Effector memory CD8-positive, alpha-beta T cell (primary cell): ENCODE measurements around the gene NT5DC3.

Experiments used
- ATAC-seq: fragments of 150-1000 bp; cut with Tn5 transposase; replicated peaks from 2 replicates; pipeline ENCODE4 v1.10.0; 2021; ENCODE audit warnings: mild to moderate bottlenecking, moderate library complexity
- DNase-seq, 3 experiments: peaks; one replicate each; pipeline ENCODE4 v3.0.0; 2021
- H3K27ac Mint-ChIP-seq, 2 donors: one replicate each; pipeline ENCODE4 v1.8.0; 2022; ENCODE audit warnings: mild to moderate bottlenecking in 2 of 2, mixed read lengths in 2 of 2, moderate library complexity in 2 of 2
- H3K27me3 Mint-ChIP-seq, 2 donors: one replicate each; pipeline ENCODE4 v1.8.0; 2022; ENCODE audit warnings: mixed read lengths in 2 of 2
- H3K36me3 Mint-ChIP-seq: one replicate; pipeline ENCODE4 v1.8.0; 2022; ENCODE audit warnings: mild to moderate bottlenecking, moderate library complexity, mixed read lengths; ENCODE audit not compliant: insufficient read depth
- H3K4me1 Mint-ChIP-seq, 2 donors: one replicate each; pipeline ENCODE4 v1.8.0; 2022; ENCODE audit warnings: low read depth in 2 of 2, mixed read lengths in 2 of 2
- H3K4me3 Mint-ChIP-seq, 2 donors: one replicate each; pipeline ENCODE4 v1.8.0; 2022; ENCODE audit warnings: mild to moderate bottlenecking in 2 of 2, mixed read lengths in 2 of 2, moderate library complexity in 2 of 2
- H3K9me3 Mint-ChIP-seq, 2 donors: one replicate each; pipeline ENCODE4 v1.8.0; 2022; ENCODE audit warnings: mixed read lengths in 2 of 2

NT5DC3 gene

DNA sequence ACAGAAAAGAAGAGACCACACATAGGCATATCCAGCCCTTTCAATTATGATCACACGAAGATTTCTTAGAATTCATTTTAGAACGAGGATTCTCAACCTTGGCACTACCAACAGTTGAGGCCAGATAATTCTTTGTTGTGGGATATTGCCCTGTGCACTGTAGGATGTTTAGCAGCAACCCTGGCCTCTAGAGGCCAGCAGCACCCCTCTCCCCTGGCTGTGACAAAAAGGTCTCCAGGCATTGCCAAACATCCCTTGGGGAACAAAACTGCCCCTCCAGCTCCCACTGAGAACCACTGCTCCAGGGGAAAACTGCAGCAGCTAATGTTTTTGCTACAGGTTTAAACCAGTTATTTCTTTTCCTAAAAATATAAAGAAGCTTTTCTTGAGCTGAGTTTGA is 7.1 kb downstream of the NT5DC3 start:
- ATAC-seq (no peak), DNase-seq (no peak)
- no peak overlapping the region for H3K27ac Mint-ChIP-seq
- H3K4me3 Mint-ChIP-seq: no peak overlapping the region
- no peaks in the 10 kb centered on the region for H3K36me3 Mint-ChIP-seq
- peaks cover 0 to 4% of the 10 kb centered on the region in 2 donors for H3K27me3 Mint-ChIP-seq
- H3K4me1 Mint-ChIP-seq: peaks cover 0 to 3% of the 10 kb centered on the region in 2 donors
- H3K9me3 Mint-ChIP-seq: peaks cover 0 to 1% of the 10 kb centered on the region in 2 donors

DNA sequence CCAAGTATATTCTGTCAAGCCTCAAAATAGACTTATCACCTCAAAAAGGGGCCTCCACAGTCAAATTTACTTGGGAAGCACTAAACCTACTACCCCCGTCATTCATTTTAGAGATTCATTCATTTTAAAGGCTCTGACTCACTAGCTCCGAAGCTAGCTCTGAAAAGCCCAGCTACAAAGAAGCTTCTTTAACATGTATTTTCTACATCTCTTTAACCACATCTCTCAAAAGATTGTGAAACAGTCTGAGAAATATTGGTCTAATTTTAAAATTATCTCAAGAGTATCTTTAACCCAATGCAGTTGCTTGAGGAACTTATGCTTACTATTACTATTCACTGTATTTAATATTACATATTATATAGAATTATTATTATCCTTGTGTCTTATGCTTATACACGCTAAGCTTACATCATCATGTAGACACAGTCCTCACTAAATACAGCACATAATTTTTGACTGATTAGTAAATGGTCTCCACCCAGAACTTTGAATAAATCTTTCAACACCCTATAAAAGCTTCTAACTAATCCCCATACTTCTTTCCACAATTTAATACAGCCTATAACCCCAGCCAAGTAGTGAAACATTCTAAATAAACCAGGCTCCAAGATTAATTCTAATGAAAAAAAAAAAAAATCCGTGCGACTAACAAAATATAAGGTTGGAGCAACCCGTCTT is 7.8 kb downstream of the NT5DC3 start:
- peaks cover 0 to 4% of the 10 kb centered on the region in 2 donors for H3K27me3 Mint-ChIP-seq
- peaks cover 0 to 3% of the 10 kb centered on the region in 2 donors for H3K4me1 Mint-ChIP-seq
- no peak for DNase-seq
- no peaks in the 10 kb centered on the region for H3K36me3 Mint-ChIP-seq
- no peak overlapping the region for H3K4me3 Mint-ChIP-seq
- H3K27ac Mint-ChIP-seq: no peak overlapping the region
- peaks cover 0 to 1% of the 10 kb centered on the region in 2 donors for H3K9me3 Mint-ChIP-seq
- no peak for ATAC-seq

GRCh38 chr12:103832048-103832997 is 8.7 kb downstream of the NT5DC3 start:
- Mint-ChIP-seq H3K27ac (no peak overlapping the region), H3K4me1 (peaks cover 0 to 3% of the 10 kb centered on the region in 2 donors), H3K9me3 (peaks cover 0 to 1% of the 10 kb centered on the region in 2 donors), H3K27me3 (peaks cover 0 to 4% of the 10 kb centered on the region in 2 donors), H3K4me3 (no peak overlapping the region), H3K36me3 (no peaks in the 10 kb centered on the region)
- ATAC-seq (no peak), DNase-seq (no peak)

DNA sequence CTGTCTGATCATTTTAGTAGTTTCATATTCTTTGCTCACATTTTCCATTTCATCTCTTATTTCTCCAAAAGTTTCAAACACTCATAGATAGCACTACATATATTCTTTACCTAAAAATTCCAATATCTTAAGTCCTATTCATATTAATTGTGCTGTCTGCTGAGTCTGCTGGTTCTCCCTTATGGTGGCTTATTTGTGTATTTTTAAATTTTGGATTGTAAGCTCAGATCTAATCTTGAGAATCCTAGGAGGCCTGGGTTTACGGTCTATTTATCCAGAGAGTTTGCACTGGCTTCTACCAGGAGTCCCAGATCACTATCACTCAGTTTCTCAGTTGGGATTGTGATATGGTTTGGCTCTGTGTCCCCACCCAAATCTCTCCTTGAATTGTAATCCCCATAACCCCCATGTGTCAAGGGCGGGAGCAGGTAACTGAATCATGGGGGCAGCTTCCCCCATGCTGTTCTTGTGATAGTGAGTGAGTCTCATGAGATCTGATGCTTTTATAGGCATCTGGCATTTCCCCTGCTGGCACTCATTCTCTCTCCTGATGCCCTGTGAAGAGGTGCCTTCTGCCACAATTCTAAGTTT is 10.2 kb downstream of the NT5DC3 start:
- no peaks in the 10 kb centered on the region for H3K36me3 Mint-ChIP-seq
- H3K4me3 Mint-ChIP-seq: no peak overlapping the region
- no peak for DNase-seq
- H3K9me3 Mint-ChIP-seq: peaks cover 0 to 1% of the 10 kb centered on the region in 2 donors
- peaks cover 0 to 3% of the 10 kb centered on the region in 2 donors for H3K4me1 Mint-ChIP-seq
- peaks cover 0 to 4% of the 10 kb centered on the region in 2 donors for H3K27me3 Mint-ChIP-seq
- ATAC-seq: no peak
- no peak overlapping the region for H3K27ac Mint-ChIP-seq

DNA sequence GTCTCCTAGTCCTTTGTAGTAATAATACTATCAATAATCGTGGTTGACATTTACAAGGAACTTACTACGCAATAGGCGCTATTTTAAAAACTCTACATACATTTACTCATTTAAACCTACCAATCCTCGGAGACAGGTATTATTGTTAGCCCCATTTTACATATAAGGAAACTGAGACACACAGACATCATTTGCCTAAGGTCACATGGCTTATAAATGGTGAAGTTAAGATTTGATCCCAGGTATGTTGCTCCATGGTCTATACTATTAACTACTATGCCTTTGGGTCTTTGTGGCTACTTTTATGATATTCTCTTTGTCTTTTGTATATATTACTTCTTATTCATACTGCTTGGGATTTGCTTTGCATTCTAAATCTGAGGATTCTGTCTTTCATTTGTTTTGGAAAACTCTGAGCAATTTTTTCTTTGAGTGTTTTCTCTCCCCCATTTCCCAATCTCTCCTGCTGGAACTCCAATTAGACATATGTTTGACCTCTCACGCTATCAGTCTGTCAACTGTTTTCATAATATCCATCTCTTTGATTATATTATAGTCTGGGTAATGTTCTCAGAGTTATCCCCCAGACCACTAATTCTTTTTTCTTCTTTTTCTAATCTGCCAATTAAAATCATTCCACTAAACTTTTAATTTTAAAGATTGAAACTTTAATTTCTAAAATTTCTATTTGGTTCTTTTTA is 10.9 kb downstream of the NT5DC3 start:
- peaks cover 0 to 4% of the 10 kb centered on the region in 2 donors for H3K27me3 Mint-ChIP-seq
- H3K36me3 Mint-ChIP-seq: no peaks in the 10 kb centered on the region
- H3K9me3 Mint-ChIP-seq: peaks cover 0 to 1% of the 10 kb centered on the region in 2 donors
- no peak overlapping the region for H3K4me3 Mint-ChIP-seq
- H3K4me1 Mint-ChIP-seq: peaks cover 0 to 3% of the 10 kb centered on the region in 2 donors
- H3K27ac Mint-ChIP-seq: no peak overlapping the region
- ATAC-seq (no peak), DNase-seq (no peak)

GRCh38 chr12:103829092-103829491 is 11.9 kb downstream of the NT5DC3 start:
- Mint-ChIP-seq H3K4me1 (peaks cover 0 to 3% of the 10 kb centered on the region in 2 donors), H3K9me3 (peaks cover 0 to 1% of the 10 kb centered on the region in 2 donors), H3K36me3 (no peaks in the 10 kb centered on the region), H3K27ac (no peak overlapping the region), H3K4me3 (no peak overlapping the region), H3K27me3 (peaks cover 0 to 4% of the 10 kb centered on the region in 2 donors)
- ATAC-seq: no peak
- no peak for DNase-seq

DNA sequence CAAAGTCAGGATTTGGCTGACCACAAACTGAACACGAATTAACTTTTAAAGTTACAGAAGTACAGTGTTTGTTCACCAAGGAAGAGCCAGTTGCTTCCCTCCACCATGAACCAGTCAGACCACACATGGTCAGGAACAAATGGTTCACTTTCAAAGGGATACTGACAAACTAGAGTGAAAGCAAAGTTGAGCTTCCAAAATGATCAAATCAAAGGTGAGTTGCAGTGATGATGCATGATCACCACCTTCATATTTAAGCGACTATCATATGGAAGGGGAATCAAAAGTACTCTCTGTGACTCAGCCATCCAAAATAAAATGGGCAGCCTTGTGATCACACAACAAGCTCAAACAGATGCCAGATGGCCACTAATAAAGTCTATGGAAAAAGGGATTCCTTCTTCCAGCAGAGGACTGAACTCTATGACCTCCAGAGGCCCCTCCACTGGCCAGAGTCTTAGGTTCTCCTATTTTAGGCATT is 13.1 kb downstream of the NT5DC3 start:
- ATAC-seq: no peak

GRCh38 chr12:103824845-103825244 is 16.2 kb downstream of the NT5DC3 start:
- no peak overlapping the region for H3K27ac Mint-ChIP-seq
- ATAC-seq (no peak), DNase-seq (no peak)
- no peaks in the 10 kb centered on the region for H3K36me3 Mint-ChIP-seq
- H3K27me3 Mint-ChIP-seq: no peaks in the 10 kb centered on the region
- no peak overlapping the region for H3K4me3 Mint-ChIP-seq
- H3K9me3 Mint-ChIP-seq: no peaks in the 10 kb centered on the region
- no peaks in the 10 kb centered on the region for H3K4me1 Mint-ChIP-seq

More for the DNA sequence above, 13.1 kb downstream of the NT5DC3 start:
- H3K27me3 Mint-ChIP-seq: no peaks in the 10 kb centered on the region
- DNase-seq: no peak
- no peak overlapping the region for H3K27ac Mint-ChIP-seq
- peaks cover 0 to 1% of the 10 kb centered on the region in 2 donors for H3K9me3 Mint-ChIP-seq
- H3K4me1 Mint-ChIP-seq: peaks cover 0 to 3% of the 10 kb centered on the region in 2 donors
- H3K36me3 Mint-ChIP-seq: no peaks in the 10 kb centered on the region
- H3K4me3 Mint-ChIP-seq: no peak overlapping the region

DNA sequence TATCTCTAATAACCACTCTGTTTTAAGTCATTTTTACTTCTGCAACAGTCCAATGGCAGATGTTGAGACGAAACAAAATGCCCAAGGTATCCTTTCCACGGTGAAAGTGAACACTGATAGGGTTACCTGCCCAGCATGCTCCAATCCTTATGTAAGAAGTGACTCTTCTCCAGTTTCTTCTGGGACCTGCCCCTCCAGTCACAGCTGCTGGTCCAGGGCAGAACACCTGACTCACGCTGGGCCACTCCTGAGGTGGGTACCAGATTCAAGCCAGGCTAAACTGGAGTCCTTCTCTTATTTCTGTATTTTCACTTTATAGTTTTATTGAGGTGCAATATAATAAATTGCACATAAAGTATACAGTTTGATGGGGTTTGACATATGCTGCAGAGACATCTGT is 16.7 kb downstream of the NT5DC3 start:
- Mint-ChIP-seq H3K4me3 (no peak overlapping the region), H3K36me3 (no peaks in the 10 kb centered on the region), H3K27me3 (no peaks in the 10 kb centered on the region), H3K27ac (no peak overlapping the region), H3K4me1 (no peaks in the 10 kb centered on the region), H3K9me3 (no peaks in the 10 kb centered on the region)
- DNase-seq (no peak), ATAC-seq (no peak)

DNA sequence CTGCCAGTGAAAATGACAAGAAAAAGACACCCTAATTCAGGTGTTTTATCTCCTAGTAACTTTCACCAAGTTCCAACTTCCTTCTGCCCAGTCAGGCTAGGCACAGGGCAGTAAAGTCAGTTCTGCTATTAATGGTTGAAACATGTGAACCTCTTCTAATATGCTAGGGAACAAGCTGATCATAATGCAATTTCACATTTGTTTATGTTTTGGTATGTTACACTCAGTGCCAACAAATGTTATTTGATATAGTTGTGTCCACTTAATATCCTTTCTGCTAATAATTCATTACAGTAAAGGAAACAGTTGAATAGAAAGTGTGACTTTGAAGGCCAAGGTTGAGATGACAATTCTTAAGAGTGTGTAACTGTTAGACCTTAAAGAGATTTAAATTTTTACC is 17.2 kb downstream of the NT5DC3 start:
- Mint-ChIP-seq H3K4me1 (no peaks in the 10 kb centered on the region), H3K27me3 (no peaks in the 10 kb centered on the region), H3K9me3 (no peaks in the 10 kb centered on the region), H3K36me3 (no peaks in the 10 kb centered on the region), H3K4me3 (no peak overlapping the region), H3K27ac (no peak overlapping the region)
- ATAC-seq: no peak
- DNase-seq: no peak

DNA sequence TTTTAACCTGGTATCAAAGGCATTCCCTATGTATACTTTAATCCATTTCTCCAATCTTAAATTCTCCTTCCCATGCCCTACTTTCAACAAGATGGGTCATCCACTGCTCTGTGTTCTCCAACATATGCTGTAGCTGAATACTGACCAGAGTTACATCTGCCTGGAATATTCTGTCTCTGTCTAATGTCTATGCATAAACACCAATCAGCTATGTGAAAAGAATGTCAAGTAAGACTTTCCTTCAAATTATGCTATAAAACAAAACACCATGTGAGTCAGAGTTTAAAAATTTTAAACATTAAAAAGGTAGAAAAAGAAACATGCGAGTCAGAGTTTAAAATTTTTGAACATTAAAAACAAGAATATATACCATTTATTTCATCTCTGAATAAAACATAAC is 19.3 kb downstream of the NT5DC3 start:
- H3K27ac Mint-ChIP-seq: no peak overlapping the region
- H3K9me3 Mint-ChIP-seq: no peaks in the 10 kb centered on the region
- DNase-seq (no peak), ATAC-seq (no peak)
- H3K4me1 Mint-ChIP-seq: no peaks in the 10 kb centered on the region
- no peaks in the 10 kb centered on the region for H3K27me3 Mint-ChIP-seq
- H3K4me3 Mint-ChIP-seq: no peak overlapping the region
- H3K36me3 Mint-ChIP-seq: no peaks in the 10 kb centered on the region

GRCh38 chr12:103820881-103821489 is 20.0 kb downstream of the NT5DC3 start:
- Mint-ChIP-seq H3K27me3 (no peaks in the 10 kb centered on the region), H3K4me3 (no peak overlapping the region), H3K36me3 (no peaks in the 10 kb centered on the region), H3K9me3 (no peaks in the 10 kb centered on the region), H3K4me1 (no peaks in the 10 kb centered on the region), H3K27ac (no peak overlapping the region)
- no peak for DNase-seq
- ATAC-seq: no peak

- no peaks in the 10 kb centered on the region for H3K36me3 Mint-ChIP-seq
- H3K27ac Mint-ChIP-seq: no peak overlapping the region
- H3K4me1 Mint-ChIP-seq: no peaks in the 10 kb centered on the region
- ATAC-seq: no peak
- H3K27me3 Mint-ChIP-seq: no peaks in the 10 kb centered on the region
- no peak for DNase-seq
- H3K4me3 Mint-ChIP-seq: no peak overlapping the region
- H3K9me3 Mint-ChIP-seq: no peaks in the 10 kb centered on the region
Observed at GRCh38 chr12:103820361-103820760, 20.7 kb downstream of the NT5DC3 start.
